ENCODE data around the gene AGL. TPM values are rescaled to one million over a fixed set of nuclear protein-coding genes. Genes with fewer than 3 reads are reported as not detected.
A peak's percentile ranks its signal among the peaks of the same experiment; 100 is the strongest.
"Not testable (repeated sequence)": the region's sequence is repeated elsewhere in the genome, so short reads cannot be mapped to it uniquely, and the experiment has no call there.

AGL gene
- polyA plus RNA-seq, 4 donors: 26.9 to 32.4 (median 29.3) TPM

DNA sequence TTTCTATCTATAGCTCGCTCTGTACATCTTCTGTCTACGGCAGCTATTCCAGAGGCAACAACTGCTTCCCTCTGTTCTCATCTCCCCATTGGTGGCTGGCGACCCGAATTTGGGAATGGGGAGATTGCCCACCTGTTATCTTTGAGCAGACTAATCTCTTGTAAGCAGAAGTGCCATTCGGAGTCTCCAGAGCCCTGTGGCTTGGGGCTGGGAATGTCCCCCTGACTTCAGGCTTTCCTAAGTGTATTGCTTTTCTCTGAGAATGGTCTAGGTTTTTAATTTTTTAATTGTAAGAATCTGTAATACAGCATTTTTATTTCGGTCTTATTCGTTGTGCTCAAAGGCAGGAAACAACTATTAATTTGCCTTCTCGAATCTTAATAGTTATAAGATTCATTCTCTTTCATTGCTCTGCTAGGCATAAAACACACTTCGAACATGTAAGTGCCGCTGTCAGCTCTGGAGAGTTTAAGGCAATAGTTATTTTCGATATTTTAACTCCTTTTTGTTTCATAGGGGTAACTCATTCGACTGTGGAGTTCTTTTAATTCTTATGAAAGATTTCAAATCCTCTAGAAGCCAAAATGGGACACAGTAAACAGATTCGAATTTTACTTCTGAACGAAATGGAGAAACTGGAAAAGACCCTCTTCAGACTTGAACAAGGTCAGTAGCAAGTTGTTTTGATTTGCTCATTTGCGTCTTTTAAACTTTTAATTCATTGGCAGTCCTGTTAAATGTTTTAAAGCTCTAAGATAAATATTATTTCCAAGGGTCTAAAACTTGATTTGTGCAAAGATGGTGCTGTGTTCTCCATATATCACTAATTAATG, 514 bp downstream of the AGL start:
- peak in 1 of 4 donors; percentile 31 for DNase-seq (ENCODE audit: low read depth in 4 of 4, low spot score in 2 of 4)

DNA sequence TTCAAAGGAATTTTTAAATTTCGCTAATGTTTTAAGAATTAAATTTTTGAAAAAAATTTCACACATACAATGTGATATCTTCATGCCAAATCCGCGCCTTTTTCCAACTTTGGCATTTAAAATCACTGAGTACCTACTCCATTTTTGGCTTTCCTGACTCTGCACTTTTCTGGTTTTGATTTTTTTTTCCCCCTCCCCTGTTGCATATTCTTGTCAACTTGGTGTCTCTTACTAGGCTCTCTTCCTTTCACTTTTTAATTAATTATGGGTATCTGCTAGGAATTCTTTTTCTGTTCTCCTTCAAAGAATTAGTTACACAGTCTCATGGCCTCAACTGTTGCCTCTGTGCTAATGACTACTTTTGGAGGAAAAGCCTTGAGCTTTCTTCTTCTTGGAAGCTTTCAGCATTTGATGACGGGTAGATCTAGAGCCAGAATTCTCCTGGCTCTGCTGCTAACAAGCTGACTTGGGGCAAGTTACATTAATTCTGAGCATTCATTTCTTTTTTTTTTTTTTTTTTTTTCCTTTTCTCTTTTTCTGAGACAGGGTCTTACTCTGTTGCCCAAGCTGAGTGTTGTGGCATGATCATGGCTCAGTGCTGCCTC, 1.8 kb downstream of the AGL start:
- DNase-seq (ENCODE audit: low read depth in 4 of 4, low spot score in 2 of 4): no peak

DNA sequence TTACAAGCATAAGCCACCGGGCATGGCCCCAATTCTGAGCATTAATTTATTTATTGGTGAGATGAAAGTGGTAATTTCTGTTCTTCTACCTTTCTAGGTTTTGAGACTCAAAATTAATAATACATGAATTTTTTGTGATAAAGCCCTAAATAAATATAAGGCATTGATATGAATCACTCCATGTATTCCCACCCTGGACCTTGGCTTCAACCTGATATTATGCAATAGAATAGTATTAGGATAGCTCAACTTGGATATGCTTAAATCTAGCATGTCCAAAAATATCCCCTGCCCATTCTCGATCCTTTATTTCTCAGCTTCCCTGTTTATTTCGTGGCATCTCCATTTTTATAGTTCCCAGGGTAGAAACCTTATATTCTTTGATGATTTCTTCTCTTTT, 2.5 kb downstream of the AGL start:
- no peak for DNase-seq (ENCODE audit: low read depth in 4 of 4, low spot score in 2 of 4)

DNA sequence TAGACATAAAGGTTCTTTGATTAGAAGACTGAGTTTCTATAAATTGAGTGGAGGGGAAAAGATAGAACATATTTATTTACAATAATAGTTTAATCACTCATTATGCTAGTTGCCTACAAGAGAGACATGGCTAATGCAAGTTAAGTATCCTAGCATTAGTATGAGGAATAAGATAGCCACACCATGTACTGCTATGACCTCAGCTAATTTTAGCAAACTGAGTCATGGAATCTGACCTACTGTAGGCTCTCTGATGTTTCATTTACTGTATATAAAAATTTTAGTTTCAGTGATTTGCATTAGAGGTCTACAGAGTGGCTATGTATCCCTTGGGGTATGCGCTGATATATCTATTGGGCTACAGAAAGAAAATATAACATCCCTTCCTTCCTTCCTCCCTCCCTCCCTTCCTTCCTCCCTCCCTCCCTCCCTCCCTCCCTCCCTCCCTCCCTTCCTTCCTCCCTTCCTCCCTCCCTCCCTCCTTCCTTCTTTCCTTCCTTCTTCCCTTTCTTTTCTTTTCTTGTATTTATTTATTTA, 5.8 kb downstream of the AGL start:
- no peak for DNase-seq (ENCODE audit: low read depth in 4 of 4, low spot score in 2 of 4)

- not testable (repeated sequence) for DNase-seq (ENCODE audit: low read depth in 4 of 4, low spot score in 2 of 4)
These were observed 6.9 kb downstream of the AGL start for GRCh38 chr1:99857041-99857440.

DNA sequence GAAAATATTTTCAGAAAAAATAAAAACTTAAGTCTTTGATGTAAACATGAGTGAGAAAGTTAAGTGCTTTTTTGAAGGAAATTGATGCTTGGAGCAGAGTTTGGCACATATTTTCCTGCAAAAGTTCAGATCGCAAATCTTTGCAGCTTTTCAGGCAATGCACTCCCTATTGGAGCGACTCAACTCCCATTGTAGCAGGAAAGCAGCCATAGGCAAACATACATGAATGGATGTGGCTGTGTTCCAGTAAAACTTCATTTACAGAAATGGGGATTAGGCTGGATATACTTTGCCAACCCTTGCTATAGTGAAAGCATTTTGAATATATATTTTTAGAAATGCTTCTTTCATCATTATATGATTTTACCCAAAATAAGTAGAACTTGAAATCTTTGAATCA, 8.1 kb downstream of the AGL start:
- DNase-seq (ENCODE audit: low read depth in 4 of 4, low spot score in 2 of 4): no peak

DNA sequence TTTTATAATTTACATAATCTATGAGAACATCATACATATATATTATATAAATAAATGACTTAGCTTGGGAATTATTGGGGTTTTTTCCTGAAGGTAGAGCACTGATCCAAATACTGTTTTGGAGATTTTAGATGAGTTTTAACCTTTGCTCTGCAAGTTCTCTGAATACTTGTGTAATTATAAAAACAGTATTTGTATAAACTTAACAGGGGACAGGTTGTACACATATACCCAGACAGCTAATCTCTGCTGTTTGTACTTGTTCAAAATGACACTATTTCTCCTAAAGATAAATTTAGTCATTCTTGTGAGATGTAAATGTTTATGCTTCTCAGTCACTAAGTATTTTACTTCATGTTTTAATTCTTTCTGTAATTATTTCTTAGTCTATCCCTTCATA, 8.7 kb downstream of the AGL start:
- DNase-seq (ENCODE audit: low read depth in 4 of 4, low spot score in 2 of 4): no peak

DNA sequence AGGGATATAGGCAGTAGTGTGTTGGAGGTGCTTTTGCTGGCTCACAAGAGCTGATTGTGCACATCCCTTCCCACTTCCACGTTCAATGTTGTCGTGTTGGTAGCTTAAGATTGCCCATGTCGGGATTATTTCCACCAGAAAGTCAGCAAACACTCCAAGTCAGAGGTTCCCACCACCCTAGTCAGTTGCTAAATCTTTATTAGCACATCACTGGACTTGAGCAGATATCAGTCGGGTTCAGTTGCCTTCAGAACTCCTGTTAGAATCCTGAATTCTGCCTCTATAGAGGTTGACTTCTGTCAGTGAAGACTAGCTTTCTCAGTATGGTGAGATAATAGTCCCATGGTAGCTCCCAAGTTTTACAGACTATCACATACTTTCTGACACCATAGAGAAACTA, 10.5 kb downstream of the AGL start:
- DNase-seq (ENCODE audit: low read depth in 4 of 4, low spot score in 2 of 4): no peak

DNA sequence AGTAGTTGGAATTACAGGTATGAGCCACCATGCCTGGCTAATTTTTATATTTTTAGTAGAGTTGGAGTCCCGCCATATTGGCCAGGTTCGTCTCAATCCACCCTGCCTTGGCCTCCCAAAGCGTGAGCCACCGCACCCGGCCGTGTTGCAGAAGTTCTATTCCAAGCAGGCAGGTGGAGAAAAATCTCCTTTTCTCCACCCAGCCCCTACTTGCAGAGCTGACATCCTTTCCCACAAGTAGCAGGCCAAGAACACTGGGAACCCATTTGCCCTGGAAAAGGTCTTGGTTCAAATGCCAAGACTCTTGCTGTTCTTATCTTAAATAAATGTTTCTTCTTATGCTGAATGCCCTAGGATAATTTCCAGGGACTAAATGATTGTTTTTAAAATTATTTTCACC, 17.5 kb downstream of the AGL start:
- DNase-seq (ENCODE audit: low read depth in 4 of 4, low spot score in 2 of 4): no peak

DNA sequence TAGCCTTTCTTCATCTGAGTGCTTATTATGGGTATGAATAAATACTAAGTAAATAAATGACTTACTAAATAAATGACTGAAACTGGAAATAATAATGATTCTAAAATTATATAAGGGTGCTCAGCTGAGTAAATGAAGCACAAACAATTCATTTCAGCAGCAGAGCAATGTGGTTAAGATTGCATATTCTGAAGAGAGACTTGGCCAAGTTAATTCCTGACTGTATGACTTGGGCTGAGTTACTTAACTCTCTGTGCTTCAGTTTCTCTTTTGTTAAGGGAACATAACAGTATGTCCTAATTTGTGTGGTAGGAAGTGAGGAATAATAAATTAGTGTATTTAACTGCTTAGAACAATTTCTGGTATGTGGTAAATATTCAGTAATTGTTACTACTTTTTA, 19.1 kb downstream of the AGL start:
- no peak for DNase-seq (ENCODE audit: low read depth in 4 of 4, low spot score in 2 of 4)

GRCh38 chr1:99869723-99870122, 19.6 kb downstream of the AGL start:
- DNase-seq (ENCODE audit: low read depth in 4 of 4, low spot score in 2 of 4): no peak

DNA sequence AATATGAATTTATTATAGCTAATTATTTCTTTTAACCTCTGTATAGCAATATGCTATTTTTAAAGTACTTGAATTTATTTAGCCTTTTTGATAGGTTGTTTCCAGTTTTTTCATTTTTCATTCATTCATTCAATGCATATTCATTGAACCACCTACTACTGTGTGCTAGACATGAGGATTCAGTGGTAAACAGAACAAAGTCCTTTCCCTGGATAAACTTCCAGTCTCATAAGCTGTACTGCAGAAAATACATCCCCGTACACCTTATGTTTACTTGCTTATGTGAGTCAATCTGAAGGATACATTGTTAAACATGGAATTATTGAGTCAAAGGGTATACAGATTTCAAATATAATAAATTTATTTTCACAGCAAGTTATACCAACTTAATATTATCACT, 21.9 kb downstream of the AGL start:
- DNase-seq (ENCODE audit: low read depth in 4 of 4, low spot score in 2 of 4): no peak

GRCh38 chr1:99877568-99877967, 27.4 kb downstream of the AGL start:
- no peak for DNase-seq (ENCODE audit: low read depth in 4 of 4, low spot score in 2 of 4)

- no peak for DNase-seq (ENCODE audit: low read depth in 4 of 4, low spot score in 2 of 4)
These were observed 36.0 kb downstream of the AGL start for GRCh38 chr1:99886179-99886578.

DNA sequence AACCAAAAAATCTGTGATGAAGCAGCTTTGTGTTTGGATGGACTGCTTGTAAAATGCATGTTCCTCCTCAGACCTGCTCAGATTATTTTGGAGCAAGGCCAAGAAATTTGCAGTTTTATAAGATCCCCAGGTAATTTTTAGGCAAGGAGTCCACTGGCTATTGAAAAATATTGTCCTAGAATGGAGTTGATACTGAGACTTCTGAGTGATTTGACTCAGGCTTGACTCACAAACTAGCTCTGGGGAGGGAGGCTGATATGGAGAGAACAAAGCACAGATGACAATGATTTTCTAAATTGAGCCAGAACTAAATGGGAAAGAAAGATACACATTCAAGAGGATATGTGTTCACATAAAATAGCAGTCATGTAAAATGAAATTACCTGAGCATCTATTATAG, 36.7 kb downstream of the AGL start:
- no peak for DNase-seq (ENCODE audit: low read depth in 4 of 4, low spot score in 2 of 4)

- no peak for DNase-seq (ENCODE audit: low read depth in 4 of 4, low spot score in 2 of 4)
These were observed 37.7 kb downstream of the AGL start for GRCh38 chr1:99887890-99888289.

DNA sequence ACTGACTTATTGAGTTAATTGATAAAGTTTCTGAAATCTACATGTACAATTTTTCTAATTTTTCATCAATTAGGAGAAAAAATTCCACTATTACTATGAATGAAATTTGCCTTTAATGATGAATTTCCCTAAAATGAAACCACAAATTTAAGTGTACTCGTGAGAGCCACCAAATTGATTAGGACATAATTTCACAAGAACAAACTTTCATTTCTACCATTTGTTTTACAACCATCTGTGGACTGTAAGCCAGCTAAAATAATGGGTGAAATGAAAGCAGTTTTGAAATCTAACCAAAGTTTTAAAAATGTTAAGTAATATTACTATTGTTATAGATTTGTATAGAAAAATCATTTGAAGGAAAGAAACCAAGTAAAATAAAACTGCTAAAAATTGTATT, 41.8 kb downstream of the AGL start:
- DNase-seq (ENCODE audit: low read depth in 4 of 4, low spot score in 2 of 4): no peak

- not testable (repeated sequence) for DNase-seq (ENCODE audit: low read depth in 4 of 4, low spot score in 2 of 4)
These were observed 53.1 kb downstream of the AGL start for GRCh38 chr1:99903278-99903677.

GRCh38 chr1:99906535-99906934, 56.4 kb downstream of the AGL start:
- no peak for DNase-seq (ENCODE audit: low read depth in 4 of 4, low spot score in 2 of 4)

DNA sequence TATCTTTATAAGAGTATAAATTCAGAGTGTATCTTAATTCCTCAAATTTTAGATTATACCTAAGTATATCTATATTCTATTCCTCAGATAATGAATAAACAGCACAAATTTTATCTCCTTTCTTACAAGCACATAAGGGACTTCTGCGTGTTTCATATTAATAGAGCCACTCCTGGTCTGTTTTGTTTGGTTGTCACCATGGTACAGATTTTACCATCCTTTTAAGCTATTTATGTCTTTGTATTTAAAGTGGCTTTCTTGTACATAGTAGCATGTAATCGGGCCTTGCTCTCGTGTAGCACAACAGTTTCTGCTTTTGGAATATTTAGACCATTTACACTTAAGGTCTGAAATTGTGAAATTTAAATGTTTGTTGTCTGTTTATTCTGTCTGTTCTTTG, 67.1 kb downstream of the AGL start:
- no peak for DNase-seq (ENCODE audit: low read depth in 4 of 4, low spot score in 2 of 4)

DNA sequence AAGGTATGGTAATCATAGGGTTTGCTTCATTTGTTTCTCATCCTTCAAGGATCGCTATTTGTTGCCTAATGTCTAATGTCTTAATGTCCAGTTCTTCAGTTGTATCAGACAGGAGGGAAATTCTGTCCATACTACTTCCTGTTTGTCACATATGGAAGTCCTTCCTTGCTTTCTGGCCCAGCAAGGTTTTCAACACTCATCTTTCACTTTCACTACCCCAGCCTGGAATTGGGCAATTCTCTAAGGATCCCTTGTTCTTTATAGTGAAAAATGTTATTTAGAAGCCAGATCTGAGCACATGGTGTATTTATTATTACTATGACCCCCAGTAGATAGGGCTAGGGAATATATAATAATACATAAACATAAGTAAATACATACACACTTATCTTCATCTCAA, 69.1 kb downstream of the AGL start:
- no peak for DNase-seq (ENCODE audit: low read depth in 4 of 4, low spot score in 2 of 4)

DNA sequence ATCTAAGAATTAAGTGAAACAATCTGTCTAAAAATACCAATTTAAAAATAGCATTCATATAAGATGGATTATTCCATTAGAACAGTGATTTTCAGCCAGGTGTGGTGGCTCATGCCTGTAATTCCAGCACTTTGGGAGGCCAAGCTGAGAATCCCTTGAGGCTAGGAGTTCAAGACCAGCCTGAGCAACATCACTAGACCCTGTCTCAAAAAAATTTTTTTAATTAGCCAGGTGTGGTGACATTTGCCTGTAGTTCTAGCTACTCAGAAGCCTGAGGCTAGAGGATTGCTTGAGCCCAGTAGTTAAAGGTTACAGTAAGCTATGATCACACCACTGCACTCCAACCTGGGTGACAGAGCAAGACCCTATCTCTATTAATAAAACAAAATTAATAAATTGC, 84.6 kb downstream of the AGL start:
- DNase-seq (ENCODE audit: low read depth in 4 of 4, low spot score in 2 of 4): no peak

All from left renal cortex interstitium (tissue), 4 donors.